NCI-H1092 treated with DMSO at 0.1 percent for 48 hours (cell line): ENCODE data around the gene CCNI2.
"Not testable (repeated sequence)": the region's sequence is repeated elsewhere in the genome, so short reads cannot be mapped to it uniquely, and the experiment has no call there.

Experiments used
- DNase-seq: peaks from one replicate; lab custom pipeline; 2025; lab: John Stamatoyannopoulos, UW

The CCNI2 gene

GRCh38 chr5:132781029-132781428 lies 33.8 kb downstream of the CCNI2 start:
- no peak for DNase-seq

DNA sequence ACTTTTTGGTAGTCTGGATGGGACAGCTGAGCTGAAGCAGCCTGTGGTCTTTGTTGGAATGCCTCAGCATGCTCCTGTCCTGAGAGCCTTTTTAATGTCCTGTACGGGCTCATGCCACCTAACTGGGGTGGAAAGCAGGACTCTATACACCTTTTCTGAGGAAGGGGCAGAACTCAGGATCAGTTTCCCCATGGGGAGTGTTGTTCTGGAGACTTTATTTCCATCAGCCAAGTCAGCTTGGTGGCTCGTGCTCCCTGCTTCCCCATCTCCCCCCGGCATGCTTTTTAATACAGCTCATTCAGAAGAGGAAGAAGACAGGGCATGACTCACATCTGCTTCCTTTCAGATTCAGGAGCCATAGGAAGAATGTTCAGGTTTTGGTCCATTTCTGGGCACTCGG lies 34.9 kb downstream of the CCNI2 start:
- DNase-seq: no peak

DNA sequence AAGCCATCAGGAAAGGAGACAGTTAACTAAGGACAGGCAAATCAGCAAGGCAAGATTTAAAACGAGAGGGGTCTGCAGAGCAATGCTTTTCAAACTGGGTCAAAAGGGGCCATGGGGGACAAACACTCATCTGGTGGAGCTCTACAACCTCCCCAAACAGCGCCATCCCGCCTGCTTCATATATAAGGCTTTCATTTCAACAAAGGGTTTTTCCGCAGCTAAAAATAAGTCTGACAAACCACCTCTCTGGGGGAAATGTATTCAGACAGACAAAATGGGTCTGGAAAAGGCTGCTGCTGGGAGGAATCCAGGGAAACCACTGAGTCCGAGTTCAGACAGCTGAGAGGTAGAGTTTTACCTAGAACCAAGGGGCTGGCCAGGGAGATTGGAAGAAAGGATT lies 38.1 kb downstream of the CCNI2 start:
- no peak for DNase-seq

DNA sequence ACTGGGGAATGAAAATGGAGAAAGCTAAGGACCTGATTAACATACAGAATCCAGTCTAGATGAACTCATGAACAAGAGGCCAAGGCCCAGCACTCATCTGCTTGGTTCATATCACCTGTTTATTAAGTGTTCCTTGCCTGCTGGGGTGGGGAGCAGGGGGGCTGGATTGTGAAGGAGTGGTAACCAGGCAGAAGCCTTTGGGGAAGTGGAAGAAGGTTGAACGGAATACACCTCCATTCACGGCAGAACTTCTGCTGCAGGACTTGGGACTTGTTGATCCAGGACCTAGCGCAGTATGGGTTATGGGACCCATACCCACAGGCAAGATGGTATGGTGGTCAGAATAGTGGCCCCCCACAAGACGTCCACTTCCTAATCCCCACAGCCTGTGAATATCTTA lies 38.6 kb downstream of the CCNI2 start:
- no peak for DNase-seq

- no peak for DNase-seq
Measured at GRCh38 chr5:132787076-132787475, 39.9 kb downstream of the CCNI2 start.

DNA sequence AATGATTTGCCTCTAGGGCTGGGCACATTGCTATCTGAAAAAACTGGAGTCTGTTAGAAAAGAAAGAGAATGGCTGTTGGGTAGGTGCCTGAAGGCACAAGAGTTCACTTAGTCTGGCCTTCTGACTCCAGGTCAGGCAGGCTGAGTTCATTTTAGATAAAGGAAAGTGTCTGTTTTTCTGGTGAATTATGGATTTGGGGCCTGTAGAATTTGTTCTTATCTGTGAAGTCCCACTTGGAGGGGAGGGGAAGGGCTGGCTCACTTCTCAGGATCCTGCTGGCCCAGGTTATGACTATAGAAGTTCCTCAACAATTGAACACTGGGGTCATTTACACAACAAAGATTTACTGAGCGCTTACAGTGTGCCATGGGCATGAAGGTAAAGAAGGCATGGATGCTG lies 41.3 kb downstream of the CCNI2 start:
- DNase-seq: no peak

DNA sequence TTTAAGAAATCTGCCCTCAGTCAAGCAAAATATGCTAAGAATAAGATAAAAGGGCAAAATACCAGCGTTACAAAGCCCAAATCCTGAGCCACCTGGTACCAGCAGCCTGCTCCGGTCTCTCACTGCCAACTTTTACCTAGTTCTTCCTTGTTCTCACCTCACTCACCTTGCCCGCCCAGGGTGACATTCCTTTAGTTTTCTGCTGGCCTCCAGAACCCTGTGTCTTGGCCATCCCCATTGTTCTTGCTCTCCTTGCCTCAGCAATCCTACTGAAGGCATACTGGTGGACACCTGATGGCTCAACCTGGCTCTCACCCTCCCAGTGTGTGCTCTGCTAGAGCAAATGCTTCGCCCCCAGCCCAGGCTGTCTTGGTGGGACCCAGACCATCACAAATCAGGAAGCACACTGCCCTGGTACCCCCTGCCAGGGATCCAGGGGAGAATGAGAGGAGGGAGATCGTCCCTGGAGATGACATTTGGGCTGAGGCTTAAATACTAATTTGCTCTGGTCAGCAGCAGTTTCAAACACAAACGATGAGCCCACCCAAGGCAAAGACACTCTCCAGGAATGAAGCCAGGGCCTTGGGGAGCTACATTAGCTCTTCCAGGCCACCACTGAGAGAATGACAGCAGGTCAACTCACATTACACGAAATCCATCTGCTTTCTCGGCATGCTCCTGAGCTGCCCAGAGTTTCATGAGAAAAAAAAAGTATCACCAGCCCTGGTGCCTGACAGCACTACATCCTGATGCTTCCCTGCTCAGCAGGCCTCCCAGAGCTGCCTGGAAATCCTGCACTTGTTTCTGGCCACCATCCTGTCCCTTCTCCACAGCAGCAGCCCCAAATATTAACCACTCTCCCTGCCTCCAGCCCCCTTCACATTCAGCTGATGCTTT lies 42.0 kb downstream of the CCNI2 start:
- DNase-seq: no peak

GRCh38 chr5:132790201-132790865 lies 43.1 kb downstream of the CCNI2 start:
- no peak for DNase-seq

DNA sequence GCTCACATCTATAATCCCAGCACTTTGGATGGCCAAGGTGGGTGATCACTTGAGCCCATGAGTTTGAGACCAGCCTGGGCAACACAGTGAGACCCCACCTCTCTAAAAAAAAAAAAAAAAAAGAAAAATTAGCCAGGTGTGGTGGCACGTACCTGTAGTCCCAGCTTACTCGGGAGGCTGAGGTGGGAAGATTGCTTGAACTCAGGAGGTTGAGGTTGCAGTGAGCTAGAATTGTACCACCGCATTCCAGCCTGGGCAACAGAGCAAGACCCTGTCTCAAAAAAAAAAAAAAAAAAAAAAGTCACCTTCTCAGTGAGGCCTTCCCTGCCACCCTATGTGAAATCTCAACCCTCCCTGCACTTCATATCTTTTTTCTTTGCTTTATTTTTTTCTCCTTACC lies 43.8 kb downstream of the CCNI2 start:
- no peak for DNase-seq

DNA sequence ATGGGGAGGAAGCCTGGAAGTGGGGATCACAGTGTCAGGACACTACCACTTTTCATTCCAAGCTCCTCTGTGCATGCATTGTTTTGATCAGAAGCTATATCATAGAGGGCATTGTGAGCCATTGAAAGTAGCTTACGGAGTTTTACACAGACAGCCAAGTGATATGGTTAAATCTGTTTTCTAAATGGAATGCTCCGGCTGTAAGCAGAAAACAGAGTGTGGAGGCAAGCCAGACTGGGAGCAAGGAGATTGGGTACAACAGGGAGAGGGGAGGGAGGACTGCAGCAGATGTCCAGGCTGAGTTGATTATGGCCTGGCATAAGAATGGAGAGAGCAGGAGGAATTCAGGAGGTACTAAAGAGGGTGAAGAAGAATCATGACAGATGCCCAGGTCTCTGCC lies 50.4 kb downstream of the CCNI2 start:
- DNase-seq: no peak

DNA sequence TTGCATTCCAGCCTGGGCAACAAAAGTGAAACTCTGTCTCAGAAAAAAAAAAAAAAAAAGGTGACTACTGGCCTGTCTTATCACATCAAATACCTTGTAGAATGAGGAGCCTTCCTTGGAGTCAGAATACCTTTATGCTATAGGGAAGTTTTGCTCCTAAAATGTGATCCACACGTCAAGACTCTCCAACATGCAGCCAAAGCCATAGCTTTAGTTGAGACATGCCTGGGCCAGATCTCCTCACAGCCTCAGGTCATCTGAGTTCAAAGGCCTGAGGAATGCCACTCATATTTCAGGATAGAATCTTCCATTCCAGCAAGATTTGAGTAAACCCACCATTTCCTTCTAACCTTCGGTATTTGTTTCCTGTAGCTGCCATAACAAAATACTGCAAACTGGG lies 52.2 kb downstream of the CCNI2 start:
- no peak for DNase-seq

DNA sequence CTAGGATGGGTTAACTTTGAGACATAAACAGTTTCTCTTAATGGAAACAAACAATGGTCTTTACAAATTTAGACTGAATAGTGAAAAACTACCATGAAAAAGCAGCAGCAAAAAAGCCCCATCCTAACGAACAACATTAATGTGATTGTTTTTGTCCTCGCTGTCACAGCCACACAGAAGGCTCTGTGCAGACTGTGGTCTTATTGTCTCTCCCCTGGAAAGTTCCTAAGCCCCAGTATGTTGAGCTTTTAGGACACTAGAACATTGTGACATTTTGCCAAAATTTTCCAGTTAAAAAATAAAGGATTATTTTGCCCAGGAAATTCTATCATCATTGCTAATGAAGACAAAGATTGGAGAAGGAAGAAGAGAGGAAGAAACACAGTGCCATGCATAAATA lies 53.3 kb downstream of the CCNI2 start:
- DNase-seq: no peak

DNA sequence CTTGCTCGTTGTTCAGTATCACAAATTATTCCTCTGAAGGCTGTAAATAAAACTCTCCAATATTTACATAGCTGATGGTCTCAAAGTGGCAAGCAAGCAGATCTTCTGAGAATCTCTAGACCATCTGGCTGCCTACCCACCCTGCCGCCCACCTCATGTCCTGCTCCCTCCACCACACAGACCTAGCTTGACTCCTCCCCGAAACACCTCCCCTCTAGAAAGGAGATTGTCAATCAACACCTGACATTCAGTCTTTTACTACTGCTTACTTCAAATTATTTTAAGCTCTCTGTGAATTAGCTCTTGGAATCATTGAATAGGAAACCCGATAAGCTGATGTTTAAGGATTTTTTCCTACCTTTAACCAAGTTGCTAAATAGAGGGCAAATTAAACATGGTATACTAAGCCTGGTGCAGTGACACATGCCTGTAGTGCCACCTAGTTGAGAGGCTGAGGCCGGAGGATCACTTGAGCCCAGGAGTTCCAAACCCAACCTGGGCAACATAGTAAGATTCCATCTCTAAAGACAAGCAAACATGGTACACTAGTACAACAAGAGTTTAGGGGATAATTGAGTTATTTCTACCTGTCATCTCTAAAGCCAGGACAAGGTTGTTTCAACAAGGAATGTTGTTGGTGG lies 54.9 kb downstream of the CCNI2 start:
- DNase-seq: no peak

- not testable (repeated sequence) for DNase-seq
Measured at GRCh38 chr5:132802685-132803066, 55.5 kb downstream of the CCNI2 start.
